GM19324 (cell line): ENCODE data around the gene PCA3.
"Not testable (repeated sequence)": the region's sequence is repeated elsewhere in the genome, so short reads cannot be mapped to it uniquely, and the experiment has no call there.

ENCODE experiments used
- ATAC-seq: cut with Tn5 transposase; IDR thresholded peaks from one replicate; pipeline ENCODE4 v1.9.1; 2021; ENCODE audit warnings: mild to moderate bottlenecking, moderate library complexity; ENCODE audit not compliant: unreplicated experiment, low FRiP score

Gene PCA3

GRCh38 chr9:76764138-76764537 is at the start of gene PCA3:
PCA3 (plus strand) TSS chr9:76764438.
- no peak for ATAC-seq

DNA sequence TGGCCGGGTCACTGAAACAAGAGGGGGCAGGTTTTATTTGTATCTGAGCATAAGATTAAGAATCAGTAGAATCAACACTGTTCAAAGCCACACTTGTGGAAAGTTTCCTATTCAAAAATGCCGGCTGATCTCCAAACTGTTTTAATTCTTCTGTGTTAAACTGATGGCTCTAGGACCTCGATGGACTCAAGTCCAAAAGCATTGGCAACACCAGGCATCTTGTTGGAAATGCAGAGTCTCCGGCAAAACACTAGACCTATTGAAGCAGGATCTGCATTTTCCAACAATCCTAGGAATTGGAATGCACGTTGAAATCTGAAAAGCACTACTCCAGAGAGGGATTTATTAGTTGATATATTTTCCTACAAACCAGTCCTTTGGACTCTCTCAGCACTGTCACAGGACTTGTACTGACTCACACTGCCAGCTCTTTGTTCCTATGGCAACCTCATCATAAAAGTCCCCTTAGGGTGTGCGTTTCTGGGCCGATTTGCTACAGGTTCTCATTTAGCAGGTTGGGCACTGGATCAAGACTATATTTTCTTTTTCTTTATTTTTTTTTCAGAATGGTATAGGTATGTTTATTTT is 48.1 kb upstream of the PCA3 start:
- no peak for ATAC-seq

GRCh38 chr9:76717176-76717575 is 47.1 kb upstream of the PCA3 start:
- no peak for ATAC-seq

GRCh38 chr9:76717613-76718012 is 46.6 kb upstream of the PCA3 start:
- ATAC-seq = no peak

GRCh38 chr9:76718166-76718565 is 46.1 kb upstream of the PCA3 start:
- ATAC-seq = no peak

DNA sequence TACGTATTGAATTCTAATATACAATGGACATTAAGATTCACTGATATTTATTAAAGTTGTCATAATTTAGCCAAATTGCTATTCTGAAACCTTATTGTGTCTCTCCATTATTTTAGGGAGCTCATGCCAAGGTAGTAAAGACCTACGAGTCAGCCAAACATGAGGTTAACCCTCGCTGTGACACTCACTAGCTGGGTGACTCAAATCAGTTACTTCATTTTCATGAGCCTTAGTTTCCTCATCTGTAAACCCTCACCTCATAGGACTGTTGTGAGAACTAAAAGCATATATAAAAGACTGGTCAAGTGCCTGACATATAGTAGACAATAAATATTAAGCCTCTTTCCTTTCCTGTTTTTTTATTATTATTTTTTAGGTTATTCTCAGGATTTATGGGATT is 44.0 kb upstream of the PCA3 start:
- no peak for ATAC-seq

GRCh38 chr9:76725011-76725546 is 39.2 kb upstream of the PCA3 start:
- no peak for ATAC-seq

DNA sequence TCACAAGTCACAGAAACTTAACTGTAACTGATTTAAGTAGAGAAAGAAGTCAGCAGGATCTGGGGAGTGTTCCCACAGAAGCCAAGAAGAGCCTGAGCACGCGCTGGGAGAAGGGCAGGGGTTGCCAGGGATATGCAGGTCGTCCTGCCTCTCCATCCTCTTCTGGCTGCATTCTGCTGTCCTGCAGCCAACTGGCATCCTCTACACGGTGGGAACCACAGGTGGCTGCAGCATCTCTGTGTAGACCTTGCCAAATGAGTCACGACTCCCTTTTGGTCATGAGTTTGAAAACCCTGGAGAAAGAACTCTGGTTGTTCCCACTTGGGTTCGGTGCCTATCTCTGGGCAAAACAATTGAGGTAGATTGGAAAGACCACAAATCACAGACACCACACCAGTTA is 38.4 kb upstream of the PCA3 start:
- no peak for ATAC-seq

GRCh38 chr9:76729116-76729515 is 35.1 kb upstream of the PCA3 start:
- ATAC-seq = no peak

GRCh38 chr9:76729980-76730737 is 34.1 kb upstream of the PCA3 start:
- no peak for ATAC-seq

GRCh38 chr9:76730801-76731200 is 33.4 kb upstream of the PCA3 start:
- no peak for ATAC-seq

DNA sequence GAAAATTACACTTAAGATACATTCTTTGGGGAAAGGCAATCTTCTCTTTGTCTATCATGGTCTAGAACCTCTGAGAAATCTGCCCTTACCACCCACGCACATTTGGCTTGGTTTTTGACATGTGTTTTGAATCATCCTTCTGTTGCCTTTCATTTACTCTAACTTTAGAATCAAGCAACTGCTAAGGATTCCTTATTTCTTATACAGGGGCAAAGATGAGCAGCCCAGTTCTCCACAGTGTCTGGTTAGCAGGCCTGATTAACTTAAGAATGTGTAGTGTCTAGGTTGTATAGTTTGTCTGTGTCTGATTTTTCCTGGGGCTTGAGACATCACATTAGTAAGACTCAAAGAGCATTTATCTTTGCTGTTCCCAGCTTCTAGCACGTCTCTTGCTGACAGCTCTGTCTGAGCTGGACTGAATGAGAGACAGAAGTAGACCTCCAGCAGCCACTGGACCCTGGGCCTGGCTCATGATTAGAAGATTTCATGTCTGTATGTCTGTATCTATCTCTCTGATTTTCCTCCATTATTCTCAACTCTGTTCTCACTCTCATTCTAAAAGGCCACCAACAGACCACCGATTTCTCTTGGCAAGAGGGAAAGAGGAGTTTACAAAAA is 31.8 kb upstream of the PCA3 start:
- ATAC-seq = no peak

DNA sequence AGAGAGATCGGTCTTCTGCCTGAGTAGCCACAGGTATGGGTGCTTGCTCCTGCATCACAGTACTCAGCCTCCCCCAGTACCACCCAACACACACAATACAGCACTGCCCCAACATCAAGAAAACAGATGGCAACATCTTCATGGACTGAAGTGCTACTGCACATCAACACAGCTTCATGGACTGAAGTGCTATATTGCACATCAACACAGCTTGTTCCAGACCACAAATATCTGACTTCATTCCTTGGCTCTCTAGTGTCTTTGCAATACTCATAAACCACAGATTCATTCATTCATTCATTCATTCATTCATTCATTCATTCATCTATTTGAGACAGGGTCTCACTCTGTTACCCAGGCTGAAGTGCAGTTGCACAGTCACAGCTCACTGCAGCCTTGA is 31.1 kb upstream of the PCA3 start:
- ATAC-seq = no peak

DNA sequence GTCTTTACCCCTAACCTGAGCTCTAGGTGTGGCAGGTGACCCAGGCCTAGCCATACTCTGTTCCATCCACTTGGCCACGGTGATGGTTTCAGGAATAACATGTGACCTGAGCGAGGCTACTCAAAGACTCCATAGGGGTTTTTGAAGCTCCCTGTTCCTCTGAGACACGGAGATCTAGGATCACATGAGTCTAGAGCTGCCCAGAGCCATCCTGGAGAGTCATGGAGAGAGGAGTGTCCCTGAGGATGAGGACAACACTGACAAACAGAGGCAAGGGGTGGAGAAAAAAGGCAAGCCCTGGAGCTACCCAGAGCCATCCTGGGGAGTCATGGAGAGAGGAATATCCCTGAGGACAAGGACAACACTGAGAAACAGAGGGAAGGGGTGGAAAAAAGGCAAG is 29.5 kb upstream of the PCA3 start:
- no peak for ATAC-seq

- no peak for ATAC-seq
Observed at GRCh38 chr9:76737154-76737902, 26.9 kb upstream of the PCA3 start.

GRCh38 chr9:76738402-76738801 is 25.8 kb upstream of the PCA3 start:
- no peak for ATAC-seq

GRCh38 chr9:76741524-76741923 is 22.7 kb upstream of the PCA3 start:
- no peak for ATAC-seq

DNA sequence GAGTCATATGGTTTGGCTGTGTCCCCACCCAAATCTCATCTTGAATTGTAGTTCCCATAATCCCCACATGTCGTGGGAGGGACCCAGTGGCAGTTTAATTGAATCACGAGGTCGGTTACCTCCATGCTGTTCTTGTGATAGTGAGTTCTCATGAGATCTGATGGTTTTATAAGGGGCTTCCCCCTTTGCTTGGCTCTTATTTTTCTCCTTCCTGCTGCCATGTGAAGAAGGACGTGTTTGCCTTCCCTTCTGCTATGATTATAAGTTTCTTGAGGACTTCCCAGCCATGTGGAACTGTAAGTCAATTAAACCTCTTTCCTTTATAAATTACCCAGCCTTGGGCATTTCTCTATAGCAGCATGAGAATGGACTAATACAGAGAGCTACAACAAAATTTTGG is 21.3 kb upstream of the PCA3 start:
- ATAC-seq = not testable (repeated sequence)

DNA sequence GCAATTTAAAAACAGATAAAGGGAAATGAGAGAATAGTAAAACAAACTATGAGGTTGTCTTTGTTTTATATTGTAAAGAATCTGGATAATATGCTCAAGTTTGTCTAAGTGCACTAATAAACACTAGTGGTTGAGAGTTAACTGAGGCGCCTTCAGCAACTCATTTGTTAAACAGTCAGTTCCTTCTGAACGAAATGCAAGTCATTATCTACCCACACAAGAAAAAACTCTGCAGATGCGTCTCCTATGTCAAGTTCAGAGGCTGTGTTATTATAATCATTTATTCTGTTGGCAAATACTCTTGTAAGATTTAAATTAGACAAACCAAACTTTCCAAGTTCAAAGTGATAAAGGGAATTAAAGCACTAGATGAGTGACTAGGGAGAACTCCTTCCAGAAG is 20.3 kb upstream of the PCA3 start:
- no peak for ATAC-seq

DNA sequence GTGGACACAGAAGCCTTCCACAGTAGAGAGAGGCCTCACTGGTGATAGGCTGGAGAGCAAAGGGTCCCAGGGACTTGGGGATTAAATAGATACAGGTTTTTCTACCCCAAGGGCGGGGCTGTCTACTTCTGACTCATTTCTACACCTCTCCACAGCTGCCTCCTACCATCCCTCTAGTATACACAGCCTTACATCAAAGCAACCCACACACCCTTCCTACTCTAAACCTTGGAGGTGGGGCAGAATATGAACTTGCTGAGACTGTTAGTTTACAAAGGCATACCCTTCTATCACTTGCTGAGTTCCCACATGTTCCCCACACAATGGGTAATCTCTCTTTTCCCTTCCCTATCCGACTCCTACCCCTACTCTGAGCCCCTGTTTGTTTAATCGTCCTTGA is 19.9 kb upstream of the PCA3 start:
- no peak for ATAC-seq

- ATAC-seq = no peak
Observed at GRCh38 chr9:76751001-76751400, 13.2 kb upstream of the PCA3 start.
